HG02588 (cell line): ENCODE data around the gene CD68.

Source experiments
- ATAC-seq: cut with Tn5 transposase; IDR thresholded peaks from one replicate; pipeline ENCODE4 v1.9.1; 2021; ENCODE audit warnings: mild to moderate bottlenecking, moderate library complexity; ENCODE audit not compliant: unreplicated experiment

Gene CD68

GRCh38 chr17:7559320-7560171 is 19.9 kb upstream of the CD68 start:
- ATAC-seq, result no peak

- no peak for ATAC-seq
These were observed 19.0 kb upstream of the CD68 start for GRCh38 chr17:7560172-7561027.

DNA sequence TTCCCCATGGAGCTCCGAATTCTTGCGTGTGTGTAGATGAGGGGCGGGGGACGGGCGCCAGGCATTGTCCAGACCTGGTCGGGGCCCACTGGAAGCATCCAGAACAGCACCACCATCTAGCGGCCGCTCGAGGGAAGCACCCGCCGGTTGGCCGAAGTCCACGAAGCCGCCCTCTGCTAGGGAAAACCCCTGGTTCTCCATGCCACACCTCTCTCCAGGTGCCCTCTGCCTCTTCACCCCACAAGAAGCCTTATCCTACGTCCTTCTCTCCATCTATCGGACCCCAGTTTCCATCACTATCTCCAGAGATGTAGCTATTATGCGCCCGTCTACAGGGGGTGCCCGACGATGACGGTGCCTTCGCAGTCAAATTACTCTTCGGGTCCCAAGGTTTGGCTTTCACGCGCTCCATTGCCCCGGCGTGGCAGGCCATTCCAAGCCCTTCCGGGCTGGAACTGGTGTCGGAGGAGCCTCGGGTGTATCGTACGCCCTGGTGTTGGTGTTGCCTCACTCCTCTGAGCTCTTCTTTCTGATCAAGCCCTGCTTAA is 18.3 kb upstream of the CD68 start:
- ATAC-seq, result peak; percentile 33

GRCh38 chr17:7561589-7562207 is 17.7 kb upstream of the CD68 start, which contains the start of gene SENP3:
Gene SENP3, plus strand, starts transcription at chr17:7561919. Its CDS starts 1,158 bp downstream, at chr17:7563077.
- ATAC-seq, result peak; percentile 65

DNA sequence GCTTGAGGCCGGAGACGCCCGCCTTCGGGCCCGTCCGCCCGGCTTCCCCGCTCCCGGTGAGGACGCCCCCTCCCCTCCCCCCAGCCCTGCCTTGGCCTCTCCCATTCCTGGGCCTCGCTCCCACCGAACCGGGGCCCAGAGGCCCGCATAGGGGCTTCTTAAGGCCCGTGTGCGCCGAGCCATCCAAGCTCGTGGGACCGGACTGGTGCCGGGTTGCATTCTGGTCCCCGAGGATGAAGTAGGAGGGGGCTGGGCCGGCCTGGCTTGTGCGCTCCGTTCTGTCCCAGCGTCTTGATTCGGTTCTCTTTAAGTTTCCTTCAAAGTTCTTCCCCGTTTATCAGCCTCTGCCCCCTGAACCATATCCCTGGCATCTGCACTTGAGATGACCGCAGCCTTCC is 17.2 kb upstream of the CD68 start:
- ATAC-seq, result peak; percentile 8

DNA sequence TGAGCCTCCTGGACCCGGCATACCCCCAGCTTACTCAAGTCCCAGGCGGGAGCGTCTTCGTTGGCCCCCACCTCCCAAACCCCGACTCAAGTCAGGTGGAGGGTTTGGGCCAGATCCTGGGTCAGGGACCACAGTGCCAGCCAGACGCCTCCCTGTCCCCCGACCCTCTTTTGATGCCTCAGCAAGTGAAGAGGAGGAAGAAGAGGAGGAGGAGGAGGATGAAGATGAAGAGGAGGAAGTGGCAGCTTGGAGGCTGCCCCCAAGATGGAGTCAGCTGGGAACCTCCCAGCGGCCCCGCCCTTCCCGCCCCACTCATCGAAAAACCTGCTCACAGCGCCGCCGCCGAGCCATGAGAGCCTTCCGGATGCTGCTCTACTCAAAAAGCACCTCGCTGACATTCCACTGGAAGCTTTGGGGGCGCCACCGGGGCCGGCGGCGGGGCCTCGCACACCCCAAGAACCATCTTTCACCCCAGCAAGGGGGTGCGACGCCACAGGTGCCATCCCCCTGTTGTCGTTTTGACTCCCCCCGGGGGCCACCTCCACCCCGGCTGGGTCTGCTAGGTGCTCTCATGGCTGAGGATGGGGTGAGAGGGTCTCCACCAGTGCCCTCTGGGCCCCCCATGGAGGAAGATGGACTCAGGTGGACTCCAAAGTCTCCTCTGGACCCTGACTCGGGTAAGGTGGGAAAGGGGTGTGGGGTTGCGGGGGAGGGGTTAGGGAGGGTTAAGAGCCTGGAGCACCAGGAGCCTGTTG is 16.1 kb upstream of the CD68 start:
- ATAC-seq, result no peak

DNA sequence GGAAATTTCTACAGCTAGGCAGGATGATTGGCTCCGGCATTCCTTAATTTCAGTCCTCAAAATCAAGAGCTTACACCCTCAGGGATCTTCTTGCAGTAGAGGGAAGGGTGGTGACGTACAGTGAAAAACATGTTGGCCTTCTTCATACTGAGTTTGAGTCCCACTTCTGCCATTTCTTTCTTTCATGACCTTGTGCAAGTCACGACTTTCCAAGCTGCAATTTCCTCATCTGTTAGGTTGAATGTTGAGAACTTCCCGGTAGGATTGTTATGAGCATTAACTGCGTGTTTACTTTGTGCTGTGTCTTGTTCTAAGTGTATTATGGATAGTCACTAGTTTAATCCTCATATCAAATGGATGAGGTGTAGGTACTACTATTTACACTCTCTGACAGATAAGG is 9.9 kb upstream of the CD68 start:
- no peak for ATAC-seq

DNA sequence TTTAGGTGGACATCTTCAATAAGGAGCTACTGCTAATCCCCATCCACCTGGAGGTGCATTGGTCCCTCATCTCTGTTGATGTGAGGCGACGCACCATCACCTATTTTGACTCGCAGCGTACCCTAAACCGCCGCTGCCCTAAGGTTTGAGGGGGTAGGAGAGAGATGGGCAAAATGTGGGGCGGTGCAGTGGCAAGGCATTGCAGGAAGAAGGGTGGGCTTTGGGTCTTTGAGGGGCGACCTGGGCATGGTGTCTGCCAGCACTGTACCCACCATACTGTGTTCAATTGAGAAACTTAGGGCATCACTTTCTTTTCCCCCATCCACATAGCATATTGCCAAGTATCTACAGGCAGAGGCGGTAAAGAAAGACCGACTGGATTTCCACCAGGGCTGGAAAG is 9.1 kb upstream of the CD68 start:
- no peak for ATAC-seq

GRCh38 chr17:7572338-7572587 is 7.2 kb upstream of the CD68 start:
- no peak for ATAC-seq

DNA sequence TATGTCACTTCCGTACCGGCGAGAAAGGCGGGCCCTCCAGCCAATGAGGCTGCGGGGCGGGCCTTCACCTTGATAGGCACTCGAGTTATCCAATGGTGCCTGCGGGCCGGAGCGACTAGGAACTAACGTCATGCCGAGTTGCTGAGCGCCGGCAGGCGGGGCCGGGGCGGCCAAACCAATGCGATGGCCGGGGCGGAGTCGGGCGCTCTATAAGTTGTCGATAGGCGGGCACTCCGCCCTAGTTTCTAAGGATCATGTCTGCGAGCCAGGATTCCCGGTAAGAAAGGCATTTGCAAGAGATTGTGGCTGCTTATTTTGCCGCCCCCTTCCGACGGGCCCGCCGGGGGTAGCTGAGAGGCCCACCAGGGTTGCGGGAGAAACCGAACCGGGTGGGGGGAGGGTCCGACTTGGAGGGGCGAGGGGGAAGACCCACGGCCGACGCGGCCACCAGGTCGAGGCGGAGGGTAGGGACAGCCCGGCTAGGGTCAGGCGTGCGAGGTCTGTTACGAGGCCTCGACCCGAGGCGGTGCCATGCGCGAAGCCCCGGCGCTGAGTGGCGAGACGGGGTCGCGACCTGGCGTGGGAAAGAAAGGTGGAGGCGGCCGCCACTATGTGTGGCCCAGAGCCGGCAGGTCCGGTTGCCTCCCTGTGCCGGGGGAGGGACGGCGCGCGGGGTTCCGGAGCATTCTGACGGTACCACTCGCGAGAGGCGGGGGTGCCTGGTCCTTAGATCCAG is 6.7 kb upstream of the CD68 start:
- peak; percentile 80 for ATAC-seq

DNA sequence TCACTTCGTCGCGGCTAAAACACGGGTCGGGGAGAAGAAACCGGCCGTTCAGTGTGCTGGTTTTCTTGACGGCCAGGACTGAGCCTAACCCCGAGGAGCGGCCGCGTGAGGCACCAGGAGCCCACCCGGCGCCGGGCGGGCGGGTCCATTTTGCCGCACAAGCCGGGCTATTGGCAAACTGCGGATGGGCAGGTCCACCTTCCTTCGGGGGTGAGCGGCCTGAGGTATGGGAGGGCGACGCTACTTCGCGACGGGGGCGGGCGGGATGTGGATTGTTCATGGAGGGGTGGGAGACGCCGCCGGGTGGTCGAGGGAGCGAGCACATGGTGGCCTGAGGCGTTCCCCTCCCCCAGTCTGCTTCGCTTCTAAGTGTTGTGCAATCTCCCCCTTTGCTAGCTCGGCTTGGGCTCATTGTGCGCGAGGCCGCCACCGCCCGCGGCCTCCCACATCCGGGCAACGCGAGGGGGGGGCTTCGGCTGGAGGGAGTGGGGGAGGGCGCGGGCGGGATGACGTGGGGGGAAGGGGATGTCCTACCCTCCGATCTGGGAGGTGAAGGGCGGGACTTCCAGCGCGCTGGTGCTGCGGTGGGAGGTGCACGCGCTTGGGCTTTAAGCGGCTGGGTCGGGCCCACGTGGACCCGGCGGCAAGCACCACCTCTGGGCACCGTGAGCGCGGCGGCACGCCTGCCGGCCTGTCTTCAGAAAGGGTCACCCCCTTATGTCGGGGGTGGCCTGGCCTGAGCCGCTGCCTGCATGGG is 5.9 kb upstream of the CD68 start:
- peak; percentile 22 for ATAC-seq

DNA sequence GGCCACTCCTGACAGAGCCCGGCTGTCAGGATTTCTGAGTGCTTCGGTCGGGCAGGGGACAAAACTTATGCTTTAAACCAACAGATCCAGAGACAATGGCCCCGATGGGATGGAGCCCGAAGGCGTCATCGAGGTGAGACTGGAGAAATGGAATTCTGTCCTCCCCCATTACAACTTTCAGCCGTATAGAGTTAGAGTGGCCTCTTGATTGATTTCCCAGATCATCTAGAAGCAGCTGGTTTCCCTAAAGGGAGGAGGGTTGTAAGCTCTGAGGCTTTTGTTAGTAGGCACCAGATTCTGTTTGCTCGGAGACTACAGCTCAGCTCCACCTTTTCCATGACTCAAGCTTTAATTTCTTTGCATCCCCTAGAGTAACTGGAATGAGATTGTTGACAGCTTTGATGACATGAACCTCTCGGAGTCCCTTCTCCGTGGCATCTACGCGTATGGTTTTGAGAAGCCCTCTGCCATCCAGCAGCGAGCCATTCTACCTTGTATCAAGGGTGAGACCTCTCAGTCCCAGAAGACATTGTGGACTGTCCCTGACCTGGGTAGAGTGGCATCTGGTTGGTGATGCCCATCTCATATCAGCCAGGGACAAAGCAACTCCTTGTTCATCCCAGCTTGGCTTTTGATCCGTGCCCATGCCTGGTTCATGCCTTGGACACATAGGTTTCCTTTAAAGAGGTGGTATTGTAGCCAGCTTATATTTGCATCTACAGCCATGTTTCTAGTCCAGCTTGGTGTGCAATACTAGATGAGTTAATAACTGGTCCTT is 5.1 kb upstream of the CD68 start:
- ATAC-seq, result no peak

DNA sequence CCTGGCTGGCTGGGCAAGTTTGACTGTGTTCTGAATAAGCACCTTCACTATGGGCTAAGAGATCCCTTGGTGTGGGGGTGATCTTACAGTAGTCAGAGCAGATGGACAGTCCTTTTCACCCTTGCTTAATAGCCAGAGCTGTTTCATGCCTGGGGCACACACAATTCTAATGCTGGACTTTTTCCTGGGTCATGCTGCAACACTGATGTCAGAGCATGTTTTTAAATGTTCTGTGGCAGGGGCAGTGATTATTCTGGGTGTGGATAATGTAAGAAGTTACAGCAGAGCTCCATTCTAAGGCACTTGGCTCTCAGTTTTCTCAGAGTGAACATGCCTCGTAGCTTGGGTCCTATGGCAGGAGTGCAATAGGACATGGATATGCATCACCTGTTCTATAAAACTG is 4.0 kb upstream of the CD68 start:
- no peak for ATAC-seq

GRCh38 chr17:7575959-7576358 is 3.5 kb upstream of the CD68 start:
- ATAC-seq, result no peak

GRCh38 chr17:7576432-7576937 is 3.0 kb upstream of the CD68 start:
- ATAC-seq, result no peak

- no peak for ATAC-seq
These were observed 1.9 kb upstream of the CD68 start for GRCh38 chr17:7577327-7578199.

- ATAC-seq, result no peak
These were observed 581 bp downstream of the CD68 start for GRCh38 chr17:7579834-7580603.
